GM19438 (cell line): ENCODE data around the gene VPS13D.
"Not testable (repeated sequence)": the region's sequence is repeated elsewhere in the genome, so short reads cannot be mapped to it uniquely, and the experiment has no call there.

ENCODE experiments used
- ATAC-seq: cut with Tn5 transposase; IDR thresholded peaks from one replicate; pipeline ENCODE4 v1.9.1; 2021; ENCODE audit warnings: low read depth; ENCODE audit not compliant: unreplicated experiment

Gene VPS13D

DNA sequence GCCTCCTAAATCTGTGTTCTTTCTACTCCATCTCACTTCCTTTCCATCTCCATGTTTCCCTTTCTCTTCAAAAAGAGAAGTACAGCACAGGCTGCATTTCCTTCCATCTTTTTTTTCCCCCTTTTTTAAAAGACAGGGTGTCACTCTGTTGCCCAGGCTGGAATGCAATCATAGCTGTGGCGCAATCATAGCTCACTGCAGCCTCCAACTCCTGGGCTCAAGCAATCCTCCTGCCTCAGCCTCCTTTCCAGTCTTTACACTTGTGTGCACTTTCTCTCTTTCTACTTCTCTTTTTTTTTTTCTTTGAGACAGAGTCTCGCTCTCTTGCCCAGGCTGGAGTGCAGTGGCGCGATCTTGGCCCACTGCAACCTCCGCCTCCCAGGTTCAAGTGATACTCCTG is 95.1 kb downstream of the VPS13D start:
- ATAC-seq: not testable (repeated sequence)

DNA sequence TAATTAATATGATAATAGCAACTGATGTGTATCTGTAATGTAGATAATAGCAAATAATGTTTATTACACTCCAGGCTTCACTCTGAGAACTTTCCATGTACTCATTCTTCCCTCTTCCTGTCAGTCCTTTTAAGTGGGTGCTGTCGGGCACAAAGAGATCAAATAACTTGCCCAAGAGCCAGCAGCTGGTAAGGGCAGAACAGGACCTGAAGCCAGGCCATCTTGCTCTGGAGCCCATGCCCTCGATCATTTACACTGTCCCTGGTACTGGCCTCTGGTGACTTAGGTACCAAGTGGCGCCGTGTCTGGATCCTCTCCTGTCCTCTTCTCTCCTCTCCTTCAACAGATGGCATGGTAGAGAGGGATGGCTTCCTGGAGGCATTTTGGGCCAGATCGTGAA is 97.2 kb downstream of the VPS13D start:
- no peak for ATAC-seq

DNA sequence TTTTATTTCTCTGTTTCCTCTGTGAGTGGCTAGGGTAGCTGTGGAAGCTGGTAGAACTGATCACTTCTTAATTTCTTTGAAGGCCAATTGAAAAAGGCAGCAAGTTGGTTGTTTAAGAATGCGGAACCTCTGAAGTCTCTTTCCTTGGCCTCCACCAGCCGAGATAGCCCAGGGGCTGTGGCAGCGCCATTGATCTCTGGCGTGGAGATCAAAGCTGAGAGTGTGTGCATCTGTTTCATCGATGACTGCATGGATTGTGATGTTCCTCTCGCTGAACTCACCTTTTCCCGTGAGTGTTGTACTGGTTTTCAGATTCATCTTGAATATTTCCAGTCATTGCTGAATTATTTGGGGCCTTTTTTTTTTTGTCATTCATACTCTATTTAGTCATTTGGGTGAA is 97.7 kb downstream of the VPS13D start:
- ATAC-seq: no peak

DNA sequence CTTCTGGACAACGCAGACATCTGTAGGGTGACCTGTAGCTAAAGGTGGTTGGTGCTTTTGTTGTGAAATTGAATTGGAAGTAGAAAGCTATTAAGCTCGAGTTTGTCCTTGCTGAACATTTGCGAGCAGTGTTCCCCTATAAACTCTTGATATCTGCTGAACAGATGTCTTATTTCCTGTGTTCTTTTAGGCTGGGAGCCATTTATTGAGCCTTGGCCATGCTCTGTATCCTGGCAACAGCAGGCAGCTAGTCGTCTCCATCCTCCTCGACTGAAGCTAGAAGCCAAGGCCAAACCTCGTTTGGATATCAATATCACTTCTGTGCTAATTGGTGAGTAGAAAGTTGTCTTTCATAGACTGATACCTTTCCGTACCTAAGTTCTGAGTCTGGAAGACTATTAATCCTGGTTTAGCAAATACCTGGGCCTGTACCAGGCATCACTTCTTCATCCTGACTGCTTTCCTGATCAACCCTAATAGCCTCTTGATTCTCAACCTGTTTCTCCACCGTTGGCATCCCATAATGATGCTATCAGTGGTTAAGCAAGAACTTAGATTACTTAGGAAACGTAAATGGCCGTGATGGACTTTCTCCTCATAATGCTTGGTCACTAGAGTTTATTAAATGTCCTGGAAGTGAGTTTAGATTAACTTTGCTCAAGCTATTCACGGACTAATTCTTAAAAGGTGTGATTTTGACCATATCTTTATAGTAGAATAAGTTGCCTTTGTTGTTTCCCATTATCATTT is 103.4 kb downstream of the VPS13D start:
- ATAC-seq: no peak

DNA sequence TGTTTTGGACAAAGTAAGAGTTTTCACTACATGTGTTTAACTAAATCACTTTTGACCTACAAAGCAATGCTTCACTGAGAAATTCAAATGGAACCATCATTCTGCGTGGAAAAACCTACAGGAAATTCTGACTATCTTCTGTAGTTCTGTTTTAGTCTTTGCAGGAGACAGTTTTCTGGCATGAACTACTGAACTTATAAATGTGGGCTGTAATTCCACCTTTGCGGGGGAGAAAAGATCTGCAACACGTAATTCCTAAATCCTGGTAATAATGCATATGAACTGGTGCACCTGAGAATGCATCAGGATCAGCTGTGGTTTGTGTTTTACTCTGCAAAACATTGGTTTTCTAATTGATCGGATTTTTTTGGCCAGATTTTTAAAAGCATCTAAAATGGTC is 106.0 kb downstream of the VPS13D start:
- no peak for ATAC-seq

DNA sequence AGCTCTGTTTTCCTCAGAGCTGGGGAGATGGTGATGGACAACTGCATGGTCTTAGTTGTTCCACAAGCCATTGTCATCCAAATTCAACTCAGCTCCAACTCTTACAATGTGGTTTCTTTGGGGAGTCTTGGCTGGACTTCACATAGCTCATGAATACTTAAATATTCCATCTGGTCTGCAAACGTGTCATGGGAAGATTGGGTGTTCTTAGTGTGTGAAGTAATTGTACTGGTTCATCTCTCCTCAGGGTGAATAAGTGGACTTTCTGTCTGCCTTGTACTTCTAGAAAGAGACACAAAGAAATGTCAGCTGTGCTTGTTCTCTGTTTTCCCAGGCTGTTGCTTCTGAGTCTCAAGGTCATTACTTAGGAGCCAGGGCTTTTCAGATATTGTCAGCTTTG is 106.6 kb downstream of the VPS13D start:
- ATAC-seq: no peak

DNA sequence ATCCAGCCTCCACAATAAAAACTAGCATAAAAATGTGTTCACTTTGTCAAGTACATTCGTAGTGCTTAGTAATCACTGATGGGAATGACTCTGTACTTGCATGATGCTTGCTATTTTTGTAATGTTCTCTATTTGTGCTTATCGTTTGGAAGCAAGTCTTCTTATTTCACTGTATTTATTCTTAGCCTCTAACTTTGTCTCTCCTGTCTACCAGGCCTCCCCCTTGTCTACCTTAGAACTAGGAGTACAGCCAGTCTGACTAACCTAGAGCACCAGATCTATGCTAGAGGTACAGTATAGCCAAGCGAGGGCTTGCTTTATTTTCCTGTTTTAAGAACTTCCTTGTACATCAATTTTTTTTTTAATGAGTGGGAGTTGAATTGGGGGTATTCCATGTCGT is 108.2 kb downstream of the VPS13D start:
- ATAC-seq: no peak

DNA sequence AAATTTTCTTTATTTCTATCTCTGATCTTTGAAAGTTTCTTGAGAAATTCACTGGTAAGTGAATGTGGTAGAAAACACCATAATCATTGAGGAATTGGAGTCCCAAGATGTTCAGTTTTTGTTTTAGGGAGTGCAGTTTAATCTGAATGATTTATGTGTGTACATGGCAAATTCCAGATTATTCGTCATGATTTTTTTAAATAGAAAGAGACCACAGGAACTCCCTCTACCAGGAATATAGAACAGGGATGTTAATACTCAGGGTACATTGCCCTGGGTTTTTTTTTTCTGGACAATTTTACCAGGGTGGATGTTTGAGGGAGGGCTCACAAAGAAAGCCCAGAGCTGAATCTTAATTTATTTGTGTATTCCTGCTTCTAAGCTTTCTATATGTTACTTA is 109.0 kb downstream of the VPS13D start:
- no peak for ATAC-seq

DNA sequence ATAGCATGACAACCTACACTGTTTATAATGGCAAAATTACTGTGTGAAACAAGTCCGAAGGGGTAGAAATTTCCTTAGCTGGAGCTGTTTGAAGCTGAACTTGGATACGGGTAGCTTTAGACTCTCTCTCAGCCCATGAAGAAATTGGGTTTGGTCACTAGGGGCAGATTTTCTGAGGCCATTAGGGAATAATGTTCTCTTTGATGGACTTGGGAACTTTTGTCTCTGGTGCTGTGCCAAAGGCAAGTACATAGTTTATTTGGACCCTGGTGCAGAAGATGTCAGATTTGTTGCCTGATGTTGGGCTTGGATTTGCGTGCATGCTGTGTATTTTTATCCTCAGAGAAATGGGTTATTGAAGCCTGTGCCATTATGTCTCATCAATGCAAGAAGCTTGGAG is 109.6 kb downstream of the VPS13D start:
- no peak for ATAC-seq

DNA sequence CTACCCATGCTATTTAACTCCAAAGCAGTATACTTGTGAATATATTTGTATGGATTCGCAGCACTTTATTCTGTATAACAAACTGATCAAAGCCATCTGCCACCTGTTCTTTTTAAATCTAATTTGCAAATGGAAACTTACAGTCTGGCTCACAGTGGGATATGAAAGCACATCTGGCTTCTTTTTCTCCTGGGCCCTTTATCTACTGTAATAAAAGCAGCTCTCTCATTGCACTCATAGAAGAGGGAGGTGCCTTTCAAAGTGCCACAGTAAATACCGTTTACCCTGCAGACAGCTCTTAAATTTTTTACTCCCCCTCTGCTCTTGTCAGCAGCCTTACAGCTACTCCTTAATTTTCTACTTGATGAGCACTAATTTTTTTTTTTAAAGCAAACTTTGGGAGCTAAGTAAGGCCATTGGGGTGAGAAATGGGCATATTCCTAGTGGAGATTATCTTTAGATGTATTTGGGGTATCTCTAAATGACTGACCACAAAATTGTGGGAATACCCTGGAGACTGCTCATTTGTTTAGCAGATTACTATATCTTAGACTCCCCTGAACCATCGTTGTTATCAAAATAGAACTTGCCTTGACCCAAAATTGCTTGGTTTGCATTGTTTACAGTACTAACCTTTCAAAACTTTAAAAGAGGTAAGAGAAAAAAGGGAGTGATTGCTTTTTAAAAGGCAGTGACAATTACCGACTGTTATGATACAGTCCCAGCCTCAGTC is 110.1 kb downstream of the VPS13D start:
- ATAC-seq: no peak

DNA sequence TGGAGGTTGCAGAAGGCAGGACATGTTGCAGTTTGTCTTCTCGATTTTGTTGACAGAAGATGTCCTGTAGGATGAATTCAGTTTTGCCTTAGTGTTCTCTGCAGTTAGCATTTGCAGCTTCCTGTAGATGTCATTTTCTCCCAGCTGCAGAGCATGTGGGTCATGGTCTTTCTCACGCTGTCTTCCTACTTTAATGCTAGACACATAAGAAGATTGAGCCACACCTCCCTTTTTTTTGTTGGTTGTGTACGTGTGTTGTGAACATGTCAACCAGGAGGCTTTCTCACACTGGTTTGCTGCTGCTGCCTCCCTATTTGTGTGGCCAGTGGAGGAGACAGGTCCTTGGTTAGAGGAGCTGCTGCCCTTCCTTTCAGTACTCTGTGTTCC is 110.7 kb downstream of the VPS13D start:
- ATAC-seq: no peak

DNA sequence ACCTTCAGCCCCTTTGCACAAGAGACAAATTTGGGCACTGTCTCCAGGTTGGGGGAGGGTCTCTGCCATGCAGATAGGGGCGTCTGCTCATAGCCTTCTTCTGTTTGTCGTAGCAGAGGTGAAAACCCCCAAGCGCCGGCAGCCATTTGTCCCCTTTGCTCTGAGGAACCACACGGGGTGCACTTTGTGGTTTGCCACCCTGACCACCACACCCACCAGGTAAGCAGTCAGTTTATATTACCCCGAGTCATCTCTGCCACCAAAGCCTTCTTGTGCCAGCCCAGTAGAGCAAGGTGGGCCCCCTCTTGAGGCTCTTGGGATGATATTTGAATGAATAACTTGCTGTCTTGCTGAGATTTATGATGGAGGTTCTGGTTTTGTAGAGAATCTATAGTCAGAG is 111.8 kb downstream of the VPS13D start:
- ATAC-seq: no peak

DNA sequence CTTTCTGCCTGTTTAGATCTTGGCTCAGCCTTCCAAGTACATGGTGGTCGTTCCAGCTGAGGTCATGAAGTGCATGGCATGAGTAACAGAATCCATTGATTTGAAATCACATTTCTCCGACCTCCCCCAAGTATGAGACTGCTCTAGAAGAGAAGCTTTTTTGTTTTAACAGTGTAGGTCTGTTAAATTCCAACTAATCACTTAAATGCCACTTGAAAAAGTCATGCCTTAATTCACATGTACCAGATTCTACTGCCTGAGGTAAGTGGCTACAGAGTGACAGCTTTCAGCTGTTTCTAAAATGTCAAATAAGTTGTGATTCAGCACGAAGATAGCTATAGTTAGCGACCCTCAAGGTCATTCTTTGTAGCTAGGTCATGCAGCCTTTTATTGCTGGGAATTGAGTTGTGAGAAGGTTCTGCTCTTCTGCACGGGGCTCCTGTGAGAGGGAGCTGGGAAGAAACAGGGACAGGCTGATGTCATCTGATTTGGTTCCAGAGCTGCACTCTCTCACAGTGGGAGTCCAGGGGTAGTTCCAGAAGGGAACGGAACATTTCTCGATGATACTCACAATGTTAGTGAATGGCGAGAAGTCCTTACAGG is 112.7 kb downstream of the VPS13D start:
- no peak for ATAC-seq

DNA sequence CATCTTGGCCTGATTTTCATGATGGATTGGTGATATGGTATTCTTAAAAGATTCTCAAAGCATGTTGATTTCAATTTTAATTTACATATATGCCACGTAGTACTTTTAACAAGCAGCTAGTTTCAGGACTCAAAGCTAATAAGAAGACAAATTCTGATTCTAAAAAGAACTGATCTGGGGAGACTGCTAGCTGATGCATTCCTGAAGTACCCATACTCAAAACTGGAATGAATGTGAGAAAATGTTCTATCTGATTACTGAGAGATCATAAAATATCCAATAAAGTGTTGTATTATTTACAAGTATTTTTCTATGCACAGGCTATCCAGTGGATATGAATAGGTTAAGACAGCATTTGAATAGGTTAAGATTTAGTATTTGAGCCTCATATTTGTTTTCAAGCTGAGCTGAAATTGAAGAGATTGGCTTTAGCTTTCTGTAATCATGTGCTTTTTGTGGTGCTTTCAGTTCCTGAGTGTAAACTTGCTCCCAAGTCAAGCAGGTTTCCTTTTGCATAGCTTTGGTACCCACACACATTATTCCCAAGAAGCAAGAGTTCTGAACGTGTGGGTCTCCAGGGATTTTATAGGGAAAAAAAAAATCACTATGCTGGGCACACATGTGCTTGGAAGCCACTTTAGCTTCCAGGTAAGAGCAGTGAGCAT is 114.1 kb downstream of the VPS13D start:
- ATAC-seq: no peak

DNA sequence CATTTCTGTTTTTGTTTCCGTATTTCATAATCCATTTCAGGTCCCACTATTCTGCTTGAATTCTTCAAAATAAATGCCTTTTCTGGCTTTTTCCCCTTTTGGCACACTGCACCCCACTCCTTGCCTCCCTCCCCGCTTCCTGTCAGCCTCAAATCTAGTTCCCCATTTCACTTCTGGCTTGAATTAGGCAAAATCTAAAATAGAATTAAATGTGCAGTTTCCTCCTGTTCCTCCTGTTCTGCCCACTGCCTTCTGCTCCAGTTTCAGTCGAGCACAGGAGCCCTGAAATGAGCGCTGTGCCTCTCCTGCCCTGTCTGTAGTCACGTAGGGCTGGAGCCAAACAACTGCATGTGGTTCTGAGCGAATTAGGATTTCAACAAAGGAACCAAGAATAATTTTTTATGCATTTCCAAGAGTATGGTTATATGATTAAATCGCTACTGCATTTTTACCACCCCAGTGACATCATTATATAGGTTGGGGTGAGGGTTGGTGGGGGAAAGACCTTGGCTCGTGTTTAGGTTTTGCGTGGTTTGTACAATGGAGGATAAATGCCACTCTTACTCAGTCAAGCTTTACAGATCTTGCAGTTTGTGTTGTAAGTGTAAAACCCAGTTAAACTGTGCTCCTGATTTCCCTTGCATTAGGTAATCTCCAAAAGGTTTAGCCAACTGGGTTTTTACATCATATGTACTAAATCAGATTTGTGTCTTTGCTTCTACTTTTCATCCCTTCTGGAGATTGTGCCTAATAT is 114.9 kb downstream of the VPS13D start:
- no peak for ATAC-seq

DNA sequence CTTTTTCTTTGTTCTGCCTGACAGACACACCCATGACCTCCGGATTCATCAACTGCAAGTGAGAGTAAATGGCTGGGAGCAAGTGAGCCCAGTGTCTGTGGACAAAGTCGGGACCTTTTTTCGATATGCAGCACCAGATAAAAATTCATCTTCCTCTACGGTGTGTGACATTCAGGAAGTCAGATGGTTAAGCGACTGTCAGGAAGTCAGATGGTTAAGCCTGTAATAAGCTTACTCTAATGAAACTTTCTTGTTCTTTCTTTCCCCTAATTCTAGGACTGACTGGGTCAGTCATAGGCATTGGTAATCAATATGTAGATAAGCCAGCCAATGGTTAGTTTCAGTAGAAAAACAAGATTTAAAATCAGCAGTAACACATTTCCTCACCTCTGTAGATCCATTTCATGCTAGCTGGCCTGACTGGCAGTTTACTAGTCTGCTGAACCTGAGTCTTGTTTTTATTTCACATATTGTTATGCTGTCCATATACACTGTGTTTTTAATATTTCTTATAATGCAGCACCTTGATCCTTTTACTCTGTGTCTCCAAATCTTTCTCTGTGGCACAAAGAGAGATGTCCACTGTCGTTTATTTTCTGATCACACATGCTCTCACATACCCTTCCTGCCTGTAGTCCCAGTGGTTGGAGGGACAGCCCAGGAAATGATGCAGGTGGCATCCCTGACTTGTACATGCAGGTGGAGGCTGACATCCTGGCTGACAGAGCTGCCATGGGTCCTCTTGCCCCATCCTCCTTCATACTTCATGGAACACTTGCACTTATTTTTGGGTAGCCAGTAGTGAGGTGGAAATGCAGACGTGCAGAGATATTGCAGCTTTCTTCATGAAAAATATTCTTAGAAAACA is 115.8 kb downstream of the VPS13D start:
- ATAC-seq: no peak

DNA sequence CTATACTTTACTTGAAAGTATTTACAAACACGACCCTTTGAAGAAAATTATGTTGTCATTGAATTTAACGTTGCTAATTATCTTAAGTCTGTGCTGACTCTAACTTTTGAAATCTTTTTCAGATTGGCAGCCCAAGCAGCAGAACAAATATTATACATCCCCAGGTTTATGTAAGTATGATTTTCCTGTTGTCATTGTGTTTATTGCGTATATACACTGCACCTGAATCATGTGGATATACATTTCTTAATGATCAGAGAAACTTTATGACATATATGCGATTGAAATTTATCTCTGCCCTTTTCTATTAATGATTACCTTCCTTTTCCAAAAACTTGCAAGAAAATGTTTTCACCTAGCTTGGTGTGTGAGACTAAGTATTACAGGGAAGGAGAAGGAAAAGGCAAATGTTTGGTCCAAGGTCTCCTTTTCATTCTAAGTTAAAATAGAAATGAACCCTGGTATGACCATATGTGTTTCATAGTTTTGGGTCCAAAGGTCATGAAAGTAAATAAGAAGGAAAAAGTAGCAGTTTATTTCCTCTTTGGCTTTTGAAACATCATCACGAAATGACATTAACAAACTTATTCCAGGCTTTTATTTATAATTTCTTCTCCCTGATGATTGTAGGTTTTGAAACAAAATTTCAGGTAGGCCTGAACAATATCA is 116.8 kb downstream of the VPS13D start:
- ATAC-seq: no peak

DNA sequence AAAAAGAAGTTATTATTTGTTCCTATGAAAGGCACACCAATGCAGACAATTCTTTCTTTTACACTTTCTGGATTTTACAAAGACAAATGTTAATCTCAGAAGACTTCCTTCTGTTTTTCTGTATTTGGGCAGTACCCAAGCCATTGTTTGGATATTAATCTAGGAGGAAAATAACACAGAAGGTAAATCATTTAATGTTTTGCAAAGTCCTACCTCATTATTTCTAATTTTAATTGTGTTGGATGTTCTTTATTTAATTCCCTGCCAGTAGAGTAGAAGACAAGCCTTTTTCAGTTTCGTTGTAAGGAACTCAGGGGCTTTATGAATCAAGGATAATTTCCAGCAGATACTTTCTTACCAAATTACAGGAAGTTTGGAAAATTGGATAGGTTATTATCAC is 118.3 kb downstream of the VPS13D start:
- no peak for ATAC-seq

DNA sequence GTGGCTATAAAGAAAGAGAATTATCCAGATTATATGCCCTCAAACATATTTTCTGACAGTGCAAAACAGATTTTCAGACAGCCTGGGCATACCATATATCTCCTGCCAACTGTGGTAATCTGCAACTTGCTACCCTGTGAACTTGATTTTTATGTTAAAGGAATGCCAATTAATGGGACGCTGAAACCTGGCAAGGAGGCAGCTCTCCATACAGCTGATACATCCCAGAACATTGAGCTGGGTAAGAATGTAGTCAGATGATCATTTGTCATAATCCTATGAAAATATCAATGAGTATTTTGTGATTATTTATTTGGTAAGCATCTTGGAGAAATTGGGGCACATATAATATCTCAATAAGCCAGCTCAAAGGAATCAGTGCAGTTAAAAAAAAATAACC is 124.2 kb downstream of the VPS13D start:
- ATAC-seq: no peak
